HG02678 (cell line): ENCODE results near the gene TKTL2.
"Not testable (repeated sequence)": the region's sequence is repeated elsewhere in the genome, so short reads cannot be mapped to it uniquely, and the experiment has no call there.

Source experiments
- ATAC-seq: cut with Tn5 transposase; IDR thresholded peaks from one replicate; pipeline ENCODE4 v1.9.1; 2021; ENCODE audit warnings: mild to moderate bottlenecking, moderate library complexity; ENCODE audit not compliant: unreplicated experiment

Gene TKTL2

GRCh38 chr4:163447481-163447880, 26.1 kb downstream of the TKTL2 start:
- no peak for ATAC-seq

DNA sequence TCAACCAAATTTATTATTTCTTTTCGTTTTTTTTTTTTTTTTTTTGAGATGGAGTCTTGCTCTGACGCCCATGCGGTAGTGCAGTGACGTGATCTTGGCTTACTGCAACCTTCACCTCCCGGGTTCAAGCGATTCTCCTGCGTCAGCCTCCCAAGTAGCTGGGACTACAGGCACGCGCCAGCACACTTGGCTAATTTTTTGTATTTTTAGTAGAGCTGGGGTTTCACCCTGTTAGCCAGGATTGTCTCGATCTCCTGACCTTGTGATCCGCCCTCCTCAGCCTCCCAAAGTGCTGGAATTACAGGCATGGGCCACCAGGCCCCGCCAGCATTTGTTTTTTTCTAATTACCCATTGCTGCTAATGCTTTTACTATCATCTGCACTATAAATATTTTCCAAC, 26.5 kb downstream of the TKTL2 start:
- not testable (repeated sequence) for ATAC-seq

GRCh38 chr4:163440040-163440439, 33.5 kb downstream of the TKTL2 start:
- no peak for ATAC-seq
